ENCODE measurements around the gene RBFOX1. TPM values are rescaled to one million over a fixed set of nuclear protein-coding genes. Genes with fewer than 3 reads are reported as not detected.

The RBFOX1 gene
- total RNA-seq, 4 donors from 2014 or later, result 0.08 to 0.32 TPM; not detected in 2

- TF ChIP-seq POLR2AphosphoS5 (IDR thresholded peaks at IDR 0.05) (no peak), EP300 (IDR thresholded peaks at IDR 0.05) (no peak)
- TF ChIP-seq, protein P1, sequence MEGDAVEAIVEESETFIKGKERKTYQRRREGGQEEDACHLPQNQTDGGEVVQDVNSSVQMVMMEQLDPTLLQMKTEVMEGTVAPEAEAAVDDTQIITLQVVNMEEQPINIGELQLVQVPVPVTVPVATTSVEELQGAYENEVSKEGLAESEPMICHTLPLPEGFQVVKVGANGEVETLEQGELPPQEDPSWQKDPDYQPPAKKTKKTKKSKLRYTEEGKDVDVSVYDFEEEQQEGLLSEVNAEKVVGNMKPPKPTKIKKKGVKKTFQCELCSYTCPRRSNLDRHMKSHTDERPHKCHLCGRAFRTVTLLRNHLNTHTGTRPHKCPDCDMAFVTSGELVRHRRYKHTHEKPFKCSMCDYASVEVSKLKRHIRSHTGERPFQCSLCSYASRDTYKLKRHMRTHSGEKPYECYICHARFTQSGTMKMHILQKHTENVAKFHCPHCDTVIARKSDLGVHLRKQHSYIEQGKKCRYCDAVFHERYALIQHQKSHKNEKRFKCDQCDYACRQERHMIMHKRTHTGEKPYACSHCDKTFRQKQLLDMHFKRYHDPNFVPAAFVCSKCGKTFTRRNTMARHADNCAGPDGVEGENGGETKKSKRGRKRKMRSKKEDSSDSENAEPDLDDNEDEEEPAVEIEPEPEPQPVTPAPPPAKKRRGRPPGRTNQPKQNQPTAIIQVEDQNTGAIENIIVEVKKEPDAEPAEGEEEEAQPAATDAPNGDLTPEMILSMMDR (IDR thresholded peaks at IDR 0.05), result no peak
- Histone ChIP-seq H3K4me1 (no peaks in the 10 kb centered on the region), H3K9me3 (no peaks in the 10 kb centered on the region), H3K4me3 (no peak overlapping the region), H3K36me3 (no peaks in the 10 kb centered on the region), H3K27me3 (no peaks in the 10 kb centered on the region), H3K27ac (no peak overlapping the region)
- 50% methylated on average over 4 of the region's 4 CpGs for WGBS
- DNase-seq (ENCODE audit: low spot score in 2 of 2), result no peak
These were observed 36.6 kb downstream of the RBFOX1 start for GRCh38 chr16:7369204-7369603.

DNA sequence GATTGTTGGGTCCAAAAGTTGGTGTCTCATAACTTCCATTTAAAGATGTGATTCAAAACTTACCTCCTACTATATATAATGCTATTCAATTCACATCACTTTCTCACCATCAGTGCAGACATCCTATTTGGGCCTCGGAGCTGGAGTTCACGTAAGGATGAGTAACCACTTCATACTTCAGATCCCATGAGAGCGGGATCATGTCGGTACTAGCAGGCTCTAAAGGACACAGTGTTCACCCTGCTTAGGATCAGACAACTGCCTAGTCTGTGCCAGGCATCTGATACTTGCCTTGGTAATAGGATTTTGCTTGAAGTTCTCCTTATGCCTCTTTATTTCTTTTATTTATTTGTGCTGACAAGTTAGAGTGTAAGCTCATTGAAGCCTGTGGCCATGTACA lies 39.5 kb downstream of the RBFOX1 start:
- no peak for TF ChIP-seq POLR2A (IDR thresholded peaks at IDR 0.05)
- TF ChIP-seq, protein P1 (IDR thresholded peaks at IDR 0.05), result no peak
- TF ChIP-seq EP300 (IDR thresholded peaks at IDR 0.05), result no peak
- no peak for TF ChIP-seq POLR2AphosphoS5 (IDR thresholded peaks at IDR 0.05)
- Histone ChIP-seq H3K4me1 (no peaks in the 10 kb centered on the region), H3K27me3 (no peaks in the 10 kb centered on the region), H3K27ac (no peak overlapping the region), H3K9me3 (no peaks in the 10 kb centered on the region), H3K36me3 (no peaks in the 10 kb centered on the region), H3K4me3 (no peak overlapping the region)
- DNase-seq (ENCODE audit: low spot score in 2 of 2), result no peak
- 68% methylated on average over 4 of the region's 4 CpGs for WGBS

- 60% methylated on average over 5 of the region's 5 CpGs for WGBS
- H3K9me3 ChIP-seq, result no peaks in the 10 kb centered on the region
- TF ChIP-seq EP300 (IDR thresholded peaks at IDR 0.05), result no peak
- no peak for TF ChIP-seq POLR2A (IDR thresholded peaks at IDR 0.05)
- TF ChIP-seq POLR2AphosphoS5 (IDR thresholded peaks at IDR 0.05), result no peak
- TF ChIP-seq, protein P1 (IDR thresholded peaks at IDR 0.05), result no peak
These were observed 41.1 kb downstream of the RBFOX1 start for GRCh38 chr16:7373776-7374175.

DNA sequence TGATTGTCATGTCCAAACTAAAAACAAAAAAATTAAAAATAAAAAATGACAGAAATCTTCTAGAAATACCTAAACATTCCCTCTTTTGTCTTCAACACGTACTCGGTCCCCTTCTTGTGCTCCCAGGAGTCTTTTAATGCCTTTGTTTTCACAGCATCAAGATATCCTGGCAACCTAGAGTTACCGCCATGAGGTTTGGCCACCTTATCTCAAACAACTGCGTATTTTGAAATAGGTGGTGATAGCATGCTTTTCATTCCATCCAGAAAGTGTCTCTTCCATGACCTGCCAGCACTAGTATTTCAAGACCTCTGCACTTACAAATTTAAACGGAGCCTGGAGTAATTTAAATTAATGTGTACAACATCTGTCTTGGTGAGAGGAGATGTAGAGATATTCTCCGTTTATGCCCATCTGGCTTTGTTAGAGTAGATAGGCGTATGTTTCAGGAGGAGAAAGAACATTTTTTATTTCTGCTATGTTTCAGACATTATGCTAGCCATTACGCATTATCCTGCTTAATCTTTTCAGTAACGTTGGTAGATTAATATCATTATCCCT lies 42.0 kb downstream of the RBFOX1 start:
- Histone ChIP-seq H3K36me3 (no peaks in the 10 kb centered on the region), H3K27ac (no peak overlapping the region), H3K4me3 (no peak overlapping the region), H3K4me1 (no peaks in the 10 kb centered on the region), H3K27me3 (no peaks in the 10 kb centered on the region), H3K9me3 (no peaks in the 10 kb centered on the region)
- DNase-seq (ENCODE audit: low spot score in 2 of 2), result no peak
- TF ChIP-seq POLR2AphosphoS5 (IDR thresholded peaks at IDR 0.05) (no peak), POLR2A (IDR thresholded peaks at IDR 0.05) (no peak), EP300 (IDR thresholded peaks at IDR 0.05) (no peak)
- TF ChIP-seq, protein P1 (IDR thresholded peaks at IDR 0.05), result no peak
- WGBS, result 42% methylated on average over 9 of the region's 9 CpGs

More at GRCh38 chr16:7373776-7374175, 41.1 kb downstream of the RBFOX1 start:
- H3K36me3 ChIP-seq, result no peaks in the 10 kb centered on the region
- H3K4me3 ChIP-seq, result no peak overlapping the region
- no peaks in the 10 kb centered on the region for H3K4me1 ChIP-seq
- no peak for DNase-seq (ENCODE audit: low spot score in 2 of 2)
- no peaks in the 10 kb centered on the region for H3K27me3 ChIP-seq
- H3K27ac ChIP-seq, result no peak overlapping the region

- no peak for DNase-seq (ENCODE audit: low spot score in 2 of 2)
- TF ChIP-seq, protein P1 (IDR thresholded peaks at IDR 0.05), result no peak
- TF ChIP-seq POLR2AphosphoS5 (IDR thresholded peaks at IDR 0.05) (no peak), POLR2A (IDR thresholded peaks at IDR 0.05) (no peak), EP300 (IDR thresholded peaks at IDR 0.05) (no peak)
- Histone ChIP-seq H3K27ac (no peak overlapping the region), H3K9me3 (no peaks in the 10 kb centered on the region), H3K4me1 (no peaks in the 10 kb centered on the region), H3K36me3 (no peaks in the 10 kb centered on the region), H3K27me3 (no peaks in the 10 kb centered on the region), H3K4me3 (no peak overlapping the region)
- 51% methylated on average over 5 of the region's 5 CpGs for WGBS
These were observed 43.6 kb downstream of the RBFOX1 start for GRCh38 chr16:7376227-7376626.
